ENCODE measurements around the gene THEM4.
"Not testable (repeated sequence)": the region's sequence is repeated elsewhere in the genome, so short reads cannot be mapped to it uniquely, and the experiment has no call there.

THEM4 gene

GRCh38 chr1:151934048-151934493 is 24.8 kb upstream of the THEM4 start:
- no peak for DNase-seq

GRCh38 chr1:151924691-151925587 is 15.6 kb upstream of the THEM4 start:
- DNase-seq = no peak

DNA sequence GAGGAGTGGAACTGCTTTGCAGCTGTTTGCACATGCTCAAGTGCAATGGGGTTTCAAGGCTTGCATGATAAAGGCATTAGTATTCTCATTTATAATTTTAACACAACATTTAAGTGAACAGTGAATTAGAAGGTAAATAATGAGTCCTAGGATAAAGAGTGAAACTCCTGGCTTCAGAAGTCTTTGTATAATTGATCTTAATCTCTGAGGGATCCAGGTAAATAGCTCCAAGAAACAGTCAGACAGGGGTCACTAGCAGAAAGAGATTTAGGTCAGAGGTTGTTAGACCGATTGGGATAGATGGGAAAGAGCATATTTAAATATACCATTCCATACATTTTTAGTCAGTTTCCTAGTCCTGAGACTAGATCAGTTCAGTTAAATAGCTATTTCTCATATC is 14.1 kb upstream of the THEM4 start:
- no peak for DNase-seq

DNA sequence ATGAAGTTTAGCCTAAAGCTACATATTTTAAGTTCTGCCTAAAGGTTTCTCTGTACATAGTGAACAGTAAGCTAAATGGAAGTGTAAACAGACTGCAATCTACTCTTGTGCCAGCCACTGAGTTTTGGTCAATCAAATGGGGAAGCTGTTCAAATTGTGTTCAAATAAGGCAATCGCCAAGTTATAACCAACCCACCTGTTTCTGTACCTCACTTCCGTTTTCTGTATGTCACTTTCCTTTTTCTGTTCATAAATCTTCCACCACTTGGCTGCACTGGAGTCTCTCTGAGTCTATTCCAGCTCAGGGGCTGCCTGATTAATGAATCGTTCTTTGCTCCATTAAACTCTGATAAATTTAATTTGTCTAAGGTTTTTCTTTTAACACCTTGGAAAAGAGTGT is 10.8 kb upstream of the THEM4 start:
- no peak for DNase-seq

- DNase-seq = no peak
Measured at GRCh38 chr1:151918819-151919610, 9.7 kb upstream of the THEM4 start.

DNA sequence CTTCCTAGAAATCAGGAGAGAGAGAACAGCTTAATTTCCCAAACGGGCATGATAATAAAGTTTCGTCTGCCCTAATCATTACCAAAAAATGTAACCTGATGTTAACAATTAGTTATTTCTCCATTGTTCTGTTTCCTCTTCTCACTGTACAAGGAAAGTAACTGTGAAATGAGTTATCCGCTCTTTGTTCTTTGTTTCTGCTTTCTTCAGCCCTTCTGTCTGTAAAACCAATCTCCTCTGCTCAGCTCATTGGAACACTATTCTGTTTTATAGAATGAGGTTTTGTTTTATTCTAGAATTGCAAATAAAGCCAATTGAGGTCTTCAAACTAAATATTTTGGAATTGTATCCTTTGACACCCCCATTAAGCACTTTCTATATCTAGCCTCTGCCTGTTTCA is 8.8 kb upstream of the THEM4 start:
- no peak for DNase-seq

- no peak for DNase-seq
Measured at GRCh38 chr1:151916726-151917370, 7.5 kb upstream of the THEM4 start.

GRCh38 chr1:151915061-151915686 is 5.9 kb upstream of the THEM4 start:
- DNase-seq = no peak

DNA sequence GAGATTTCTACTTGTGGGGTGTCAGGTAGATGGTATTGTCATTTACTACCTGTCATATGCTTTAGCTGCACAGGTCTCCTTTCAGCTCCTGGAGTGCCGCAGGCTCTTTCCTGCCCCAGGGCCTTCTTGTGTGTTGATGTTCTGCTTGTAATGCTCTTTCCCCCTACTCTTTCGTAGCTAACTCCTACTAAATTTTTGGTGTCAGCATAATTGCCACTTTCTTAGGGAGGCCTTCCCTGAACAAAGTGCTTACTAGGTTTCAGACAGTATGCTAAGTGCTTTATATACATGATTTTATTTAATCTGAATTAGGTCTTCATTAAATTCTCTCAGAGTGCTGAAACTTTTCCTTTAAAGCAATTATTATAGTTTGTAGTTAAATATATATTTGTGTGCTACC is 4.8 kb upstream of the THEM4 start:
- DNase-seq = no peak

DNA sequence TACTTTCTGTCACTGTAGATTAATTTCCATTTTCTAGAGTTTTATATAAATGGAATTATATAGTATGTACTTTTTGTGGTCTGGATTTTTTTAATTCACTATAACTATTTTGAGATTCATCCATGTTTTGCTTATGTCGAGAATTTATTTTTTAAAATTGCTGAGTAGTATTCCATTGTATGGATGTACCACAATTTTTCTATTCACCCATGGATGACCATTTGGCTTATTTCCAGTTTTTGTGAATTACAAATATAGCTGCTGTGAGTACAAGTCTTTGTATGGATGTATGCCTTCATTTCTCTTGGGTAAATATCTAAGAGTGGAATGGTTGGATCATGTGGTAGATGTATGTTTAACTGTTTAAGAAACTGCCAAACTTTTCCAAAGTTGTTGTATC is 3.7 kb upstream of the THEM4 start:
- DNase-seq = no peak

DNA sequence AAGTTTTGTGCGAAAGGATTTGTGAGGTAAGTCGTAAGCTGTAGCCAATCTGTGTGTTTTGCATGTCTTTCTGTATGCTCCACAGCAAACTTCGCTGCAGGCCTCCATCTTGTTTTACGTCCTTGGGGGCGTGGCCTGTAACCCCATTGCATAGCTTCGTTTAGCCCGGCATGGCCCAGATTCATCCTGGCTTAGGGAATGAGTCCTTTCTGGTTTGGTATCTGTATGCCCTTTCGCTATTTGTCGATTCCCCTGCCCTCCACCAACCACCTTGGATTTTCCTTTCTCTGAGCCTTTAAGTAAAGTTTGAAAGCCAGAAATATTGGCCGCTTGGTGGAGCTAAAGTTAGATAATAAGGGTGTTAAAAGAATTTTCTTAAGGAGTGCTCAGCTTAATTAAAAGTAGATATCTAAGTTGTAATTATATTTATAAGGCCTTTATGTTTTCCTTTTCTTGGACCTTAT is 1.1 kb downstream of the THEM4 start:
- DNase-seq = no peak

- DNase-seq = no peak
Measured at GRCh38 chr1:151907363-151908139, 1.8 kb downstream of the THEM4 start.

- not testable (repeated sequence) for DNase-seq
Measured at GRCh38 chr1:151906324-151906645, 3.0 kb downstream of the THEM4 start.

- DNase-seq = not testable (repeated sequence)
Measured at GRCh38 chr1:151905443-151906323, 3.6 kb downstream of the THEM4 start.

DNA sequence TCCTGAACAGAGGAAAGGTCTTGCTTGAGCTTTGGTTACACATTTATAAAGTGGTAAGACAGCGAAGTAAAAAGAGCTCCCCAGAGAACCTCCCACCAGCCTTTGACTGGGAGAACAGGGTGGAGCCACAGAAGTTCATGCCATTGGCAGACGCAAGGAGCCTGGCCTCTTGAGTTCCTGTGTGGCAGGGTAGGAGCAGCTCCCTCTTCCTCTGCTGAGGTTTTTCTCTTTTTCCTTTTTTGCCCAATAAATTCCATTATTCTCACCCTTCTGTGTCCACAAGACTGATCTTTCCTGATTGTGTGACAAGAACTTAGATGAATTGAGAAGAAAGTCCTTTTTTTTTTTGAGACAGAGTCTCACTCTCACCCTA is 4.3 kb downstream of the THEM4 start:
- no peak for DNase-seq

DNA sequence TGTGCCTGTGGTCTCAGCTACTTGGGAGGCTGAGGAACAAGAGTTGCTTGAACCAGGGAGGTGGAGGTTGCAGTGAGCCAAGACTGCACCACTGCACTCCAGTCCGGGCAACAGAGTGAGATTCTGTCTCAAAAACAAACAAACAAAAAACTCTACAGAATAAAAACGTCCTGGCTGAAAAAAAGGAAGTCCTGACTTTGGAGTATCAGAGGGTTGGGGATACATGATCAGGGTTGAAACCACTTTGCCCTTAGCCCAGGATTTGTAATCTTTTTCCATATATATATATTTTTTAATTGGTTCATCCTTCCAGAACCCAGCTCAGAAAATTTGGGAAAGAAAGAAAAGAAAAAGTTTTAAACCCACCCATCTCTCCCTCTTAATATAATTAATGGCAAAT is 6.5 kb downstream of the THEM4 start:
- no peak for DNase-seq

- DNase-seq = not testable (repeated sequence)
Measured at GRCh38 chr1:151900804-151901203, 8.5 kb downstream of the THEM4 start.

GRCh38 chr1:151898519-151898991 is 10.8 kb downstream of the THEM4 start:
- DNase-seq = no peak

DNA sequence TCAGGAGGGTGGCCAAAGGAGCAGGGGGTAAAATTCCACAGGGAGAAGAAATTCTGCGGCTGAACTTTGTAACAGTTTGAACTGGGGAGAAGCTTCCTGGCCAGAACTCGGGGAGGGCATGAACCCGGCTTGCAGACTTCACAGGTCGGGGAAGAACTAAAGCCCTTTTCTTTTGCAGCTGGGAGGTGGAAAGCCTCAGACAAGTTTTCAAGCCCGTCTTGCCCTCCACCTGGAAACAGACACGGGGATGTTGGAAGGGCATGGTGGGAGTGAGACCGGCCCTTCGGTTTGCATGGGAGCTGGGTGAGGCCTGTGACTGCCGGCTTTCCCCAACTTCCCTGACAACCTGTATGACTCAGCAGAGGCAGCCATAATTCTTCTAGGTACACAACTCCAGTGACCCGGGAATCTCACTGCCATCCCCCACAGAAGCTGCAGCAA is 11.3 kb downstream of the THEM4 start:
- DNase-seq = no peak

DNA sequence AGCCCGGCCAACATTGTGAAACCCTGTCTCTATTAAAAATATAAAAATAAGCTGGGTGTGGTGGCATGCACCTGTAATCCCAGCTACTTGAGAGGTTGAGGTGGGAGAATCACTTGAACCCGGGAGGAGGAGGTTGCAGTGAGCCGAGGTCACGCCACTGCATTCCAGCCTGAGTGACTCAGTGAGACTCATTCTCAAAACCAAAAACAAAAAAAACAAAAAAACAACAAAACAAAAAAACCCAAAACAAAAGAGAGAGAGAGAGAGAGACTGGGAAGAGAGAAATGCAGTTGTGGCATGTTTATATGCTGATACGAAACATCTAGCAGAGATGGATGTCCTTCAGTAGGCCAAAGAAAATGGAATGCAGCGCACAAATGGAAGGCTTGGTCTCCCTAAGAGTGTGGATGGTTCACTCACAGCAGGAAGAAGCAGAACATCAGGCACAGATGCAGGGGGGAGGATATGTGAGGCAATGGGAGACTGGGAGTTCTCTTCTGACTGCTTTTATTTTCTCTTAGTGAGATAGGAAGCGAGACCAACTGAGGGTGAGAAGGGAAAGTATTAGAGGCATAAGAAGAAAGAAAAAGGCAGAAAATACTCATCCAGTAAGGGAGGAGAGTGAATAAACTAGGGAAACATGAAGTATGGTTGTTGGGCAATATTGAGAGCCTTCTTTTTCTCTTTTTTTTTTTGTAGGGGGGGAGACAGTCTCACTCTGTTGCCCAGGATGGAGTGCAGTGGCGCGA is 16.0 kb downstream of the THEM4 start:
- DNase-seq = no peak
